Caco-2 (cell line): ENCODE measurements around the gene SLC3A2. TPM values are rescaled to one million over a fixed set of nuclear protein-coding genes. Genes with fewer than 3 reads are reported as not detected.
A peak's percentile ranks its signal among the peaks of the same experiment; 100 is the strongest.

Experiments used
- BruUV-seq: library from RNA; stranded (reverse); fragments of 400-500 nt; replicated peaks from 2 replicates; lab custom pipeline; 2021; lab: Mats Ljungman, UMichigan
- CTCF ChIA-PET: fragments of 300-600 bp; sonication (Branson Sonifier 250); formaldehyde crosslinking; loops from one replicate; lab custom pipeline; 2022; ENCODE audit warnings: antibody characterized with exemption; lab: Charles Lee
- POLR2A ChIA-PET: fragments of 300-600 bp; sonication (Branson Sonifier 250); formaldehyde crosslinking; loops from one replicate; lab custom pipeline; 2022; ENCODE audit warnings: antibody characterized with exemption; lab: Charles Lee
- DNase-seq, 2 experiments: peaks; one replicate each; pipeline versions ENCODE4 v3.0.0 to v3.0.0-alpha.2; 2020 to 2022
- H3K27me3 ChIP-seq: replicated peaks from 2 replicates; pipeline ENCODE4 v1.6.0; 2011; ENCODE audit warnings: low read length; ENCODE audit not compliant: control insufficient read depth, insufficient read depth
- H3K36me3 ChIP-seq: 2 replicates; pipeline ENCODE4 v1.5.1; 2011; ENCODE audit warnings: low read length; ENCODE audit not compliant: control insufficient read depth, insufficient read depth
- H3K4me1 ChIP-seq: fragments of 250-450 bp; sonication (Bioruptor Pico); 2 replicates; pipeline ENCODE4 v1.5.1; 2020; ENCODE audit warnings: mild to moderate bottlenecking
- H3K4me3 ChIP-seq: 2 replicates; pipeline ENCODE4 v1.5.1; 2011; ENCODE audit warnings: low read depth, mild to moderate bottlenecking, control low read depth, low read length
- H3K9me3 ChIP-seq: fragments of 250-450 bp; sonication (Bioruptor Pico); 2 replicates; pipeline ENCODE4 v1.5.1; 2020; ENCODE audit warnings: mild to moderate bottlenecking, moderate library complexity
- H3K27ac Mint-ChIP-seq: one replicate; pipeline ENCODE4 v1.8.0; 2022; ENCODE audit warnings: mixed read lengths; ENCODE audit not compliant: unreplicated experiment
- H3K27me3 Mint-ChIP-seq: one replicate; pipeline ENCODE4 v1.8.0; 2022; ENCODE audit warnings: mixed read lengths; ENCODE audit not compliant: insufficient read depth, unreplicated experiment
- H3K36me3 Mint-ChIP-seq: one replicate; pipeline ENCODE4 v1.8.0; 2022; ENCODE audit warnings: mild to moderate bottlenecking, mixed read lengths; ENCODE audit not compliant: insufficient read depth, unreplicated experiment
- H3K4me1 Mint-ChIP-seq: one replicate; pipeline ENCODE4 v1.8.0; 2022; ENCODE audit warnings: low read depth, mixed read lengths; ENCODE audit not compliant: unreplicated experiment
- H3K4me3 Mint-ChIP-seq: one replicate; pipeline ENCODE4 v1.8.0; 2022; ENCODE audit warnings: mild to moderate bottlenecking, moderate library complexity, mixed read lengths; ENCODE audit not compliant: unreplicated experiment
- H3K9me3 Mint-ChIP-seq: one replicate; pipeline ENCODE4 v1.8.0; 2022; ENCODE audit warnings: mixed read lengths; ENCODE audit not compliant: unreplicated experiment
- CTCF ChIP-seq, 2 experiments: fragments of 200-600 bp in 1 of 2; IDR thresholded peaks; 1 replicate in 1 of 2; 2 replicates in 1 of 2; pipeline versions ENCODE4 v1.5.1 to v1.8.0; 2011 to 2022; ENCODE audit warnings: antibody characterized with exemption in 1 of 2, control low read depth in 1 of 2, inconsistent platforms in 1 of 2, low read depth in 1 of 2, low read length in 1 of 2, mild to moderate bottlenecking in 1 of 2, moderate library complexity in 1 of 2; ENCODE audit not compliant: insufficient read depth in 1 of 2, severe bottlenecking in 1 of 2, unreplicated experiment in 1 of 2
- intact Hi-C: fragments of 100-400 bp; cut with micrococcal nuclease; formaldehyde crosslinking; loops from one replicate; pipeline ENCODE4 v1.10.0; 2022; ENCODE audit not compliant: unreplicated experiment
- total RNA-seq: library from RNA; stranded (reverse); gene quantifications from 2 replicates; pipeline ENCODE4 v1.2.3, GENCODE V29; 2022

The SLC3A2 gene
- total RNA-seq, 1 experiment from 2014 or later, result 879 TPM

- H3K27me3 ChIP-seq, result no peaks in the 10 kb centered on the region
- peak overlapping the region; percentile 14 for H3K27ac Mint-ChIP-seq
- no peaks in the 10 kb centered on the region for H3K27me3 Mint-ChIP-seq
- POLR2A ChIA-PET, result no interaction called here
- no peak for TF ChIP-seq CTCF (IDR thresholded peaks at IDR 0.05; ENCODE audit: insufficient read depth in 1 of 2, low read depth in 1 of 2, low read length in 1 of 2, severe bottlenecking in 1 of 2, unreplicated experiment in 1 of 2)
- intact Hi-C loops, result no loop called here
- no peaks in the 10 kb centered on the region for H3K9me3 Mint-ChIP-seq
- no peak overlapping the region for H3K4me3 Mint-ChIP-seq
- H3K36me3 Mint-ChIP-seq, result no peaks in the 10 kb centered on the region
- H3K4me1 Mint-ChIP-seq, result peaks cover 18% of the 10 kb centered on the region
- CTCF ChIA-PET, result interaction anchor here (0.8 to 1.1 kb wide), 2 partner anchors 22 to 43 kb away, joined by 3 read pairs; no protein-coding TSS in a partner anchor
- no peaks in the 10 kb centered on the region for H3K9me3 ChIP-seq
- no peak overlapping the region for H3K4me3 ChIP-seq
- DNase-seq, result no peak
- peaks cover 34% of the 10 kb centered on the region for H3K4me1 ChIP-seq
- H3K36me3 ChIP-seq, result no peaks in the 10 kb centered on the region
- no TSS peak for BruUV-seq
Observed at GRCh38 chr11:62931499-62932278, 51.0 kb downstream of the SLC3A2 start.

DNA sequence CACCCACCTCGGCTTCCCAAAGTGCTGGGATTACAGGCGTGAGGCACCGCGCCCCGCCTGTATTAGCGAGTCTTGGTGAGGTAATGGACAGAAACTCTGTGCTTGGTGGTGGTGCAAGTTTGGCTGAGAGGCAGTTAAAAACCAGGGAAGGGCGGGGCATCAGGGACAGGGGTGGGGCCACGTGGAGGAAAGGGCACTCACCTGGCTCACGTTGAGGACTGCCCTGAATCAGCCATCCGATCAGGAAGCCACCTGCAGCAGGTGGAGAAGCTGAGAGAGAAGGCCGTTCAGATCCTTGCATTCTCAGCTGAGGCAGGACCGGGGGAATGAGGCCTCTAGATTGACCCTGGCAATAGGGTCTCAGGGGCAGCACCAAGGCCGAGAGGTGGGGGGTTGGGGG, 52.6 kb downstream of the SLC3A2 start:
- no peaks in the 10 kb centered on the region for H3K9me3 ChIP-seq
- no peak overlapping the region for H3K4me3 ChIP-seq
- Mint-ChIP-seq H3K36me3 (no peaks in the 10 kb centered on the region), H3K4me3 (no peak overlapping the region), H3K27ac (no peak overlapping the region), H3K27me3 (no peaks in the 10 kb centered on the region), H3K9me3 (peaks cover 13% of the 10 kb centered on the region), H3K4me1 (peaks cover 9% of the 10 kb centered on the region)
- no peaks in the 10 kb centered on the region for H3K27me3 ChIP-seq
- no peak for TF ChIP-seq CTCF (IDR thresholded peaks at IDR 0.05; ENCODE audit: insufficient read depth in 1 of 2, low read depth in 1 of 2, low read length in 1 of 2, severe bottlenecking in 1 of 2, unreplicated experiment in 1 of 2)
- intact Hi-C loops, result no loop called here
- no TSS peak for BruUV-seq
- ChIA-PET POLR2A (no interaction called here), CTCF (no interaction called here)
- no peaks in the 10 kb centered on the region for H3K36me3 ChIP-seq
- DNase-seq, result peak in 1 of 2 experiments; percentile 33
- peaks cover 31% of the 10 kb centered on the region for H3K4me1 ChIP-seq

GRCh38 chr11:62933750-62934495, 53.2 kb downstream of the SLC3A2 start:
- H3K36me3 ChIP-seq, result no peaks in the 10 kb centered on the region
- Mint-ChIP-seq H3K4me3 (no peak overlapping the region), H3K27me3 (no peaks in the 10 kb centered on the region), H3K4me1 (peaks cover 8% of the 10 kb centered on the region), H3K36me3 (no peaks in the 10 kb centered on the region), H3K27ac (no peak overlapping the region), H3K9me3 (peaks cover 13% of the 10 kb centered on the region)
- BruUV-seq, result no TSS peak
- H3K9me3 ChIP-seq, result no peaks in the 10 kb centered on the region
- intact Hi-C loops, result no loop called here
- ChIA-PET CTCF (no interaction called here), POLR2A (no interaction called here)
- DNase-seq, result peak in 1 of 2 experiments; percentile 17
- peaks cover 28% of the 10 kb centered on the region for H3K4me1 ChIP-seq
- TF ChIP-seq CTCF (IDR thresholded peaks at IDR 0.05; ENCODE audit: insufficient read depth in 1 of 2, low read depth in 1 of 2, low read length in 1 of 2, severe bottlenecking in 1 of 2, unreplicated experiment in 1 of 2), result no peak
- no peaks in the 10 kb centered on the region for H3K27me3 ChIP-seq
- no peak overlapping the region for H3K4me3 ChIP-seq
